Uterus (tissue), 4 donors: ENCODE data around the gene PAX2. TPM values are rescaled to one million over a fixed set of nuclear protein-coding genes. Genes with fewer than 3 reads are reported as not detected.

Source experiments
- DNase-seq, 2 donors: peaks; one replicate each; pipeline ENCODE4 v3.0.0-alpha.2; 2019 to 2020
- H3K27ac ChIP-seq, 2 donors: fragments of 200-600 bp; sonication (generic); 1 replicate in 1 of 2; 2 replicates in 1 of 2; pipeline ENCODE4 v1.5.1; 2016 to 2018
- H3K27me3 ChIP-seq, 2 donors: fragments of 200-600 bp; sonication (generic); one replicate each; pipeline ENCODE4 v1.5.1; 2018 to 2019; ENCODE audit warnings: control low read depth in 1 of 2
- H3K36me3 ChIP-seq, 2 donors: fragments of 200-600 bp; sonication (generic); one replicate each; pipeline ENCODE4 v1.5.1; 2019; ENCODE audit warnings: control low read depth in 1 of 2
- H3K4me1 ChIP-seq, 2 donors: fragments of 200-600 bp; sonication (generic); one replicate each; pipeline ENCODE4 v1.5.1; 2018 to 2019; ENCODE audit warnings: control low read depth in 1 of 2
- H3K4me3 ChIP-seq, 2 donors: fragments of 200-600 bp; sonication (generic); 1 replicate in 1 of 2; 2 replicates in 1 of 2; pipeline ENCODE4 v1.5.1; 2018 to 2019; ENCODE audit warnings: mild to moderate bottlenecking in 1 of 2
- H3K9me3 ChIP-seq, 2 donors: fragments of 200-600 bp; sonication (generic); one replicate each; pipeline ENCODE4 v1.5.1; 2019; ENCODE audit warnings: control low read depth in 1 of 2
- POLR2A ChIP-seq, 2 donors: fragments of 450-650 bp; IDR thresholded peaks; one replicate each; pipeline ENCODE4 v1.6.1; 2016; ENCODE audit warnings: antibody characterized with exemption in 2 of 2, mild to moderate bottlenecking in 1 of 2, moderate library complexity in 1 of 2
- intact Hi-C: fragments of 100-400 bp; cut with DNase I; formaldehyde crosslinking; loops from one replicate; pipeline ENCODE4 v1.15.1; 2023; ENCODE audit warnings: low total_unique reads
- total RNA-seq, 4 donors: library from RNA; depleted of rRNA in 3 of 4; stranded (reverse); fragments of >200 nt in 3 of 4; gene quantifications; one replicate each; pipeline versions ENCODE4 v1.1.0 to v1.2.4, GENCODE V29; 2014 to 2023
- TF ChIP-seq, protein P1 (sequence below), 4 experiments: fragments of 200-600 bp in 2 of 4; fragments of 450-650 bp in 2 of 4; sonication (generic) in 2 of 4; IDR thresholded peaks; one replicate each; pipeline ENCODE4 v1.5.1; 2016 to 2019; ENCODE audit warnings: antibody characterized with exemption in 4 of 4, mild to moderate bottlenecking in 2 of 4, moderate library complexity in 1 of 4
- donor health status: DM: yes; HTN: yes; CAD: no.

PAX2 gene
- total RNA-seq, 4 donors from 2014 or later, result 0.64 to 39.7 (median 21.3) TPM; not detected in 1

DNA sequence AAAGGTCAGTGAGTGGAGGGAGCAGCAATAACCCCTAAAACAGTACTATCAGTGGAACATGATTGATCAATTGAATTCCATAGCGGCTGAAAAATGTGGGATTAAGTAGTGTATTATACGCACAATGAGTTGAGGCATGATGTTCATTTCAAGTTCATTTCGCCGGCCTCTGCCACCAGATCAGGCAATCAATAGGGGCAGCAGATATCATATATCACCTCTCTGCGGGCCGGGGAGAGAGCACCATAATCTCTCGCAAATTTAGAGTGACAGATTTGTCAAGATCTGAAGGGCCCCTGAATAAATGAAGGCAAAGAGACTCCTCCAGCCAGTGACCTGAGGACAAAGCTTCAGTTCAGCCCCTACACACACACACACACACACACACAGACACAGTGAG, 58.5 kb downstream of the PAX2 start:
- no peak overlapping the region for H3K4me3 ChIP-seq
- intact Hi-C loops, result no loop called here
- H3K27ac ChIP-seq, result no peak overlapping the region
- TF ChIP-seq POLR2A (IDR thresholded peaks at IDR 0.05), result no peak
- TF ChIP-seq, protein P1, sequence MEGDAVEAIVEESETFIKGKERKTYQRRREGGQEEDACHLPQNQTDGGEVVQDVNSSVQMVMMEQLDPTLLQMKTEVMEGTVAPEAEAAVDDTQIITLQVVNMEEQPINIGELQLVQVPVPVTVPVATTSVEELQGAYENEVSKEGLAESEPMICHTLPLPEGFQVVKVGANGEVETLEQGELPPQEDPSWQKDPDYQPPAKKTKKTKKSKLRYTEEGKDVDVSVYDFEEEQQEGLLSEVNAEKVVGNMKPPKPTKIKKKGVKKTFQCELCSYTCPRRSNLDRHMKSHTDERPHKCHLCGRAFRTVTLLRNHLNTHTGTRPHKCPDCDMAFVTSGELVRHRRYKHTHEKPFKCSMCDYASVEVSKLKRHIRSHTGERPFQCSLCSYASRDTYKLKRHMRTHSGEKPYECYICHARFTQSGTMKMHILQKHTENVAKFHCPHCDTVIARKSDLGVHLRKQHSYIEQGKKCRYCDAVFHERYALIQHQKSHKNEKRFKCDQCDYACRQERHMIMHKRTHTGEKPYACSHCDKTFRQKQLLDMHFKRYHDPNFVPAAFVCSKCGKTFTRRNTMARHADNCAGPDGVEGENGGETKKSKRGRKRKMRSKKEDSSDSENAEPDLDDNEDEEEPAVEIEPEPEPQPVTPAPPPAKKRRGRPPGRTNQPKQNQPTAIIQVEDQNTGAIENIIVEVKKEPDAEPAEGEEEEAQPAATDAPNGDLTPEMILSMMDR (IDR thresholded peaks at IDR 0.05), result no peak
- DNase-seq, result no peak
- H3K9me3 ChIP-seq, result no peaks in the 10 kb centered on the region
- H3K36me3 ChIP-seq, result no peaks in the 10 kb centered on the region
- H3K4me1 ChIP-seq, result no peaks in the 10 kb centered on the region
- H3K27me3 ChIP-seq, result peaks cover 0 to 7% of the 10 kb centered on the region in 2 donors

- TF ChIP-seq POLR2A (IDR thresholded peaks at IDR 0.05), result no peak
- TF ChIP-seq, protein P1 (IDR thresholded peaks at IDR 0.05), result no peak
- H3K27me3 ChIP-seq, result peaks cover 0 to 7% of the 10 kb centered on the region in 2 donors
- H3K36me3 ChIP-seq, result no peaks in the 10 kb centered on the region
- intact Hi-C loops, result no loop called here
- DNase-seq, result no peak
- H3K27ac ChIP-seq, result no peak overlapping the region
- no peaks in the 10 kb centered on the region for H3K4me1 ChIP-seq
- H3K9me3 ChIP-seq, result no peaks in the 10 kb centered on the region
- H3K4me3 ChIP-seq, result no peak overlapping the region
Observed at GRCh38 chr10:100805543-100806355, 60.4 kb downstream of the PAX2 start.

DNA sequence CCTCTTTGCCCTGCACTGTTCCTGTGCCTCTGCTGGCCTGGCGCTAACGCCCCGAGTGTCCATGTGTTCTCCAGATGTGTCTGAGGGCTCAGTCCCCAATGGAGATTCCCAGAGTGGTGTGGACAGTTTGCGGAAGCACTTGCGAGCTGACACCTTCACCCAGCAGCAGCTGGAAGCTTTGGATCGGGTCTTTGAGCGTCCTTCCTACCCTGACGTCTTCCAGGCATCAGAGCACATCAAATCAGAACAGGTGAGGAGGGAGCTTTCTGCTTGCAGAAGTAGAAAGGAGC, 60.9 kb downstream of the PAX2 start:
- no peak for DNase-seq
- no peaks in the 10 kb centered on the region for H3K9me3 ChIP-seq
- no peak overlapping the region for H3K4me3 ChIP-seq
- H3K4me1 ChIP-seq, result no peaks in the 10 kb centered on the region
- no peaks in the 10 kb centered on the region for H3K36me3 ChIP-seq
- H3K27ac ChIP-seq, result no peak overlapping the region
- TF ChIP-seq, protein P1 (IDR thresholded peaks at IDR 0.05), result no peak
- no peak for TF ChIP-seq POLR2A (IDR thresholded peaks at IDR 0.05)
- intact Hi-C loops, result no loop called here
- H3K27me3 ChIP-seq, result peaks cover 0 to 5% of the 10 kb centered on the region in 2 donors

GRCh38 chr10:100807241-100807951, 62.0 kb downstream of the PAX2 start:
- H3K4me3 ChIP-seq, result no peak overlapping the region

More at GRCh38 chr10:100807241-100807951, 62.0 kb downstream of the PAX2 start:
- TF ChIP-seq POLR2A (IDR thresholded peaks at IDR 0.05), result no peak
- TF ChIP-seq, protein P1 (IDR thresholded peaks at IDR 0.05), result no peak
- Histone ChIP-seq H3K36me3 (no peaks in the 10 kb centered on the region), H3K27ac (no peak overlapping the region), H3K4me1 (no peaks in the 10 kb centered on the region), H3K27me3 (no peaks in the 10 kb centered on the region), H3K9me3 (no peaks in the 10 kb centered on the region)
- no peak for DNase-seq
- intact Hi-C loops, result no loop called here
